Smooth muscle cell of the coronary artery (primary cell): Measurements from ENCODE around the gene DMRT1. TPM values are rescaled to one million over a fixed set of nuclear protein-coding genes. Genes with fewer than 3 reads are reported as not detected.

Experiments used
- total RNA-seq: library from RNA; depleted of rRNA; stranded (reverse); fragments of >200 nt; gene quantifications from 2 replicates; pipeline ENCODE4 v1.2.3, GENCODE V29; 2014; ENCODE audit warnings: low replicate concordance

The DMRT1 gene
- not detected in 2 replicates for total RNA-seq

DNA sequence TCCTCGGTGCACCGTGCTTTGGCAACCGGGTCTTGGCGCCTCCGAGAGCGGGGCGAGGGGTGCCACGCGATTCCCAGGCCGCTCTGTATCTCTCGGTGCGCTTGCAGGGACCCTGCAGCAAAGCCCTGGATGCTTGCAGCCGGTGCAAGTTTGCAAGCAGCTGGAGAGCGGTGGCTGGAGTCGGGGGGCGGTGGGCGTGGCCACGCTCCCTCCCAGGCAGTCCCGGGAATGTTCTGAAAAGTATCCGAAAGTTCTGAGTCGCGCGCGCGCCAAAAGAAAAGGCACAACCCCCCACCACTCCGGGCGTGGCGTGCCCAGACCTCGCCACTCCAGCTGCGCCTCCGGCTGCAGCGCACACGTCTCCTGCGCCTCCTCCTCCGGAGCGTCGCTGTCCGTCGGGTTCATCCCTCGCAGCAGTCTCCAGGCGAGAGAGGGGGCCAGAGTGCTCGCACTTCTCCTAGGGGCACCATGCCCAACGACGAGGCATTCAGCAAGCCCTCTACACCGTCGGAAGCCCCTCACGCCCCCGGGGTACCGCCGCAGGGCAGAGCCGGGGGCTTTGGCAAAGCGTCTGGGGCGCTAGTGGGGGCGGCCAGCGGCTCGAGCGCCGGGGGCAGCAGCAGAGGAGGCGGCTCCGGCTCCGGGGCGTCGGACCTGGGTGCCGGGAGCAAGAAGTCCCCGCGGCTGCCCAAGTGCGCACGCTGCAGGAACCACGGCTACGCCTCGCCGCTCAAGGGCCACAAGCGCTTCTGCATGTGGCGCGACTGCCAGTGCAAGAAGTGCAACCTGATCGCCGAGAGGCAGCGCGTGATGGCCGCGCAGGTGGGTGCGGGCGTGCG, at the start of gene DMRT1:
Gene DMRT1, plus strand, starts transcription at position 327 of the 839 bp plus-strand sequence. Its CDS starts 142 bp downstream, at position 469.

DNA sequence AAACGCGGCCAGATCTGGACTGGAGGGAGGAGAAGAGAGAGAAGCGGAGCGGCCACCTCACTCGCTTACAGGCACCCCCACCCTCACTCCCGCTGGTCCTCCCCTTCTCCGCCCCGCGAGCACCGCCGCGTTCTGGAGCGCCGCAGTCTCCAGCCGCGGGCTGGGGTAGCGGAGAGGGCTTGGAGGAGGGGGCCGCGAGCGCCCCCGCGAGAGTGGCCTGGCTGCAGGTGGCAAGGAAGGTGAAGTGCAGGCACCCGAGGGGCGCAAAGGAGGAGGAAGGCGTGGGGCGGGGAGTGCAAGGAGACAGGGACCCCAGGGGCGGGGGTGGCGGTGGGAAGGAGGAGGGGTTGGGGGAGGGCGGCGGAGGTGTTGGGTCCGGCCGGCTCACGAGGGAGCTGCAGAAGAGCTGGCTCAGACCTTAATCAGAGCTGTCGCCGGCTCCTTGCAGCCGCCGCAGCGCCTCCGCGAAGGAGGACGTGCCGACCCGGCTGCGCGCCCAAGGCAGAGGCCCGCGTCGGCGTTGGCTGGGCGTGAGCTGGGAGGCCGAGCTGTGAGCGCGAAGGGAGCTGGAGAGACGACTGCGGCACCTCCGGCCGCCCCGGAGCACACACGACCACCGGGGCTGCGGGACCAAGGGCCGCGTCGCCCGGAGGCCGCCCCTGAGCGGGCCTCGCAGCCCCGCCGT, 134.9 kb downstream of the DMRT1 start, which contains the start of gene DMRT3:
Gene DMRT3, plus strand, starts transcription at position 398 of the 685 bp plus-strand sequence. CDS start 347 bp downstream, outside the sequence.

Other genes starting within 250 kb of the DMRT1 start
- gene DMRT3, start 135.0 kb downstream of the DMRT1 start, total RNA-seq, result not detected in 2 replicates
- gene DMRT2, start 208.7 kb downstream of the DMRT1 start, total RNA-seq, result 0.23 and 0.45 TPM in 2 replicates